ENCODE results near the gene LY86. TPM values are rescaled to one million over a fixed set of nuclear protein-coding genes. Genes with fewer than 3 reads are reported as not detected.

Gene LY86
- total and polyA plus RNA-seq, 3 donors from 2014 or later, result 0.87 to 3.5 (median 1.6) TPM

- Histone ChIP-seq H3K27ac (no peak overlapping the region), H3K27me3 (no peaks in the 10 kb centered on the region), H3K4me3 (no peak overlapping the region), H3K4me1 (peaks cover 4% of the 10 kb centered on the region), H3K9me3 (no peaks in the 10 kb centered on the region), H3K36me3 (ENCODE audit: low read depth, missing control alignments) (no peaks in the 10 kb centered on the region)
- TF ChIP-seq POLR2A (IDR thresholded peaks at IDR 0.05), result no peak
- no peak for TF ChIP-seq CTCF (IDR thresholded peaks at IDR 0.05)
- intact Hi-C loops (cut with DNase I; ENCODE audit: low total_unique reads), result no loop called here
- WGBS, 2 donors, result 84% methylated on average over 11 of the region's 11 CpGs
- DNase-seq, result no peak
These were observed 90.3 kb downstream of the LY86 start for GRCh38 chr6:6678811-6679210.

- no peak for DNase-seq
- H3K9me3 ChIP-seq, result no peaks in the 10 kb centered on the region
- H3K27me3 ChIP-seq, result no peaks in the 10 kb centered on the region
- TF ChIP-seq CTCF (IDR thresholded peaks at IDR 0.05) (no peak), POLR2A (IDR thresholded peaks at IDR 0.05) (no peak)
- no peaks in the 10 kb centered on the region for H3K36me3 ChIP-seq (ENCODE audit: low read depth, missing control alignments)
- peaks cover 4% of the 10 kb centered on the region for H3K4me1 ChIP-seq
- no peak overlapping the region for H3K4me3 ChIP-seq
- WGBS, 2 donors, result 67 to 73% methylated on average over 5 of the region's 5 CpGs
- intact Hi-C loops (cut with DNase I; ENCODE audit: low total_unique reads), result no loop called here
- H3K27ac ChIP-seq, result no peak overlapping the region
These were observed 91.1 kb downstream of the LY86 start for GRCh38 chr6:6679633-6680032.

GRCh38 chr6:6680526-6680925 is 92.0 kb downstream of the LY86 start:
- TF ChIP-seq POLR2A (IDR thresholded peaks at IDR 0.05) (no peak), CTCF (IDR thresholded peaks at IDR 0.05) (no peak)
- no peaks in the 10 kb centered on the region for H3K36me3 ChIP-seq (ENCODE audit: low read depth, missing control alignments)
- intact Hi-C loops (cut with DNase I; ENCODE audit: low total_unique reads), result no loop called here
- no peaks in the 10 kb centered on the region for H3K27me3 ChIP-seq
- no peaks in the 10 kb centered on the region for H3K9me3 ChIP-seq
- no peak overlapping the region for H3K27ac ChIP-seq
- no peak overlapping the region for H3K4me3 ChIP-seq
- no peak for DNase-seq
- H3K4me1 ChIP-seq, result peaks cover 4% of the 10 kb centered on the region

GRCh38 chr6:6681075-6681849 is 92.7 kb downstream of the LY86 start:
- Histone ChIP-seq H3K27ac (no peak overlapping the region), H3K9me3 (no peaks in the 10 kb centered on the region), H3K36me3 (ENCODE audit: low read depth, missing control alignments) (no peaks in the 10 kb centered on the region), H3K4me3 (no peak overlapping the region), H3K27me3 (no peaks in the 10 kb centered on the region), H3K4me1 (peaks cover 4% of the 10 kb centered on the region)
- 86 to 88% methylated on average over 11 of the region's 11 CpGs for WGBS, 2 donors
- TF ChIP-seq POLR2A (IDR thresholded peaks at IDR 0.05) (no peak), CTCF (IDR thresholded peaks at IDR 0.05) (no peak)
- intact Hi-C loops (cut with DNase I; ENCODE audit: low total_unique reads), result no loop called here
- no peak for DNase-seq

GRCh38 chr6:6682225-6682624 is 93.7 kb downstream of the LY86 start:
- TF ChIP-seq POLR2A (IDR thresholded peaks at IDR 0.05) (no peak), CTCF (IDR thresholded peaks at IDR 0.05) (no peak)
- Histone ChIP-seq H3K27me3 (no peaks in the 10 kb centered on the region), H3K27ac (no peak overlapping the region), H3K9me3 (no peaks in the 10 kb centered on the region), H3K36me3 (ENCODE audit: low read depth, missing control alignments) (no peaks in the 10 kb centered on the region), H3K4me3 (no peak overlapping the region), H3K4me1 (no peaks in the 10 kb centered on the region)
- DNase-seq, result no peak
- 77 to 84% methylated on average over 3 of the region's 3 CpGs for WGBS, 2 donors
- intact Hi-C loops (cut with DNase I; ENCODE audit: low total_unique reads), result no loop called here

Measured in testis (tissue), 3 donors.